HepG2 (cell line): ENCODE data around the gene BMAL1. TPM values are rescaled to one million over a fixed set of nuclear protein-coding genes. Genes with fewer than 3 reads are reported as not detected.

ENCODE experiments used
- ATAC-seq: fragments of 200-7000 bp; cut with Tn5 transposase; 3 replicates; pipeline ENCODE4 v1.9.1; 2020; ENCODE audit warnings: mild to moderate bottlenecking, moderate library complexity
- BruUV-seq: library from RNA; stranded (reverse); fragments of 400-500 nt; replicated peaks from 2 replicates; lab custom pipeline; 2021; lab: Mats Ljungman, UMichigan
- CTCF ChIA-PET: fragments of 300-600 bp; formaldehyde crosslinking; extraction: SDS; loops from one replicate; lab custom pipeline; 2021; ENCODE audit warnings: low total read pairs, inconsistent platforms, low intra/inter-chr PET ratio; lab: Yijun Ruan, JAX
- POLR2A ChIA-PET: fragments of 350-600 bp; sonication (Branson Sonifier 250); formaldehyde crosslinking; loops from one replicate; lab custom pipeline; 2020; ENCODE audit warnings: antibody characterized with exemption, inconsistent platforms; lab: Yijun Ruan, JAX
- DNase-seq: peaks from one replicate; pipeline ENCODE4 v3.0.0-alpha.2; 2015; ENCODE audit warnings: low spot score
- FAIRE-seq: peaks from 3 replicates; lab custom pipeline; 2011; peaks lifted over from hg19 to GRCh38; lab: Jason Lieb, UNC
- H2AFZ ChIP-seq: one replicate; pipeline ENCODE4 v1.6.1; 2011; ENCODE audit warnings: low read length, inconsistent platforms
- H3K27ac ChIP-seq: fragments of 300-600 bp; 3 replicates; pipeline ENCODE4 v1.8.0; 2011; ENCODE audit warnings: mixed run types, mild to moderate bottlenecking, mixed read lengths, low read length, inconsistent platforms; ENCODE audit not compliant: insufficient read depth; ENCODE audit errors: extremely low read length
- H3K27me3 ChIP-seq, 2 experiments: fragments of 200-600 bp in 1 of 2; 2 replicates in 1 of 2; 3 replicates in 1 of 2; pipeline versions ENCODE4 v1.6.0 to v1.8.0; 2011; ENCODE audit warnings: low read length in 2 of 2, mild to moderate bottlenecking in 2 of 2, moderate library complexity in 2 of 2, inconsistent platforms in 1 of 2; ENCODE audit not compliant: insufficient read depth in 2 of 2, control insufficient read depth in 1 of 2
- H3K36me3 ChIP-seq, 2 experiments: fragments of 200-600 bp in 1 of 2; replicated peaks in 1 of 2; 2 replicates in 1 of 2; 3 replicates in 1 of 2; pipeline versions ENCODE4 v1.5.1 to v1.8.0; 2011; ENCODE audit warnings: low read length in 2 of 2, inconsistent platforms in 1 of 2; ENCODE audit not compliant: insufficient read depth in 2 of 2, control insufficient read depth in 1 of 2
- H3K4me1 ChIP-seq: 2 replicates; pipeline ENCODE4 v1.5.1; 2012; ENCODE audit warnings: low read length, inconsistent platforms; ENCODE audit not compliant: insufficient read depth
- H3K4me2 ChIP-seq: 2 replicates; pipeline ENCODE4 v1.6.0; 2011; ENCODE audit warnings: low read depth, low read length, inconsistent platforms
- H3K4me3 ChIP-seq, 3 experiments: fragments of 200-600 bp in 1 of 3; sonication (generic), shearing (Covaris generic) in 1 of 3; replicated peaks in 1 of 3; 2 replicates each; pipeline ENCODE4 v1.5.1; 2011 to 2016; ENCODE audit warnings: low read length in 3 of 3, inconsistent platforms in 2 of 3, low read depth in 2 of 3, mild to moderate bottlenecking in 2 of 3, control low read depth in 1 of 3, mixed read lengths in 1 of 3; ENCODE audit not compliant: insufficient read depth in 1 of 3
- H3K79me2 ChIP-seq: one replicate; pipeline ENCODE4 v1.6.1; 2011; ENCODE audit warnings: low read length, inconsistent platforms; ENCODE audit not compliant: insufficient read depth
- H3K9ac ChIP-seq: 2 replicates; pipeline ENCODE4 v1.6.0; 2011; ENCODE audit warnings: mild to moderate bottlenecking, low read depth, low read length, inconsistent platforms; ENCODE audit not compliant: insufficient read depth
- H3K9me3 ChIP-seq: 2 replicates; pipeline ENCODE4 v1.5.1; 2012; ENCODE audit warnings: mild to moderate bottlenecking, low read length
- H4K20me1 ChIP-seq: 2 replicates; pipeline ENCODE4 v1.6.0; 2011; ENCODE audit warnings: inconsistent platforms, mild to moderate bottlenecking, low read length, moderate library complexity; ENCODE audit not compliant: insufficient read depth
- CBX2 ChIP-seq, 2 experiments: fragments of 200-600 bp in 1 of 2; sonication (generic); formaldehyde crosslinking in 1 of 2; IDR thresholded peaks; 2 replicates each; pipeline versions ENCODE4 v1.7.0 to v1.8.1; 2018 to 2022; ENCODE audit warnings: low read depth in 2 of 2, low read length in 1 of 2, mild to moderate bottlenecking in 1 of 2, missing genetic modification reagents in 1 of 2
- GFI1 ChIP-seq: sonication (generic); formaldehyde crosslinking; IDR thresholded peaks from 2 replicates; pipeline ENCODE4 v1.5.0; 2020; ENCODE audit warnings: missing genetic modification reagents, mild to moderate bottlenecking, borderline replicate concordance
- HNF4A ChIP-seq: sonication (generic); formaldehyde crosslinking; IDR thresholded peaks from 2 replicates; pipeline ENCODE4 v1.4.0; 2020; ENCODE audit warnings: missing genetic modification reagents
- JUNB ChIP-seq: sonication (generic); formaldehyde crosslinking; IDR thresholded peaks from 2 replicates; pipeline ENCODE4 v1.8.0; 2022; ENCODE audit warnings: missing genetic modification reagents, mild to moderate bottlenecking, borderline replicate concordance
- SALL1 ChIP-seq: sonication (generic); formaldehyde crosslinking; IDR thresholded peaks from 2 replicates; pipeline ENCODE4 v1.8.0; 2022; ENCODE audit warnings: mild to moderate bottlenecking, missing genetic modification reagents
- SKI ChIP-seq: fragments of 450-650 bp; IDR thresholded peaks from one replicate; pipeline ENCODE4 v1.6.1; 2018; ENCODE audit warnings: mild to moderate bottlenecking; ENCODE audit not compliant: partially characterized antibody
- SNAPC5 ChIP-seq: sonication (generic); formaldehyde crosslinking; IDR thresholded peaks from 2 replicates; pipeline ENCODE4 v1.8.1; 2023; ENCODE audit warnings: mild to moderate bottlenecking, missing genetic modification reagents, borderline replicate concordance
- TARDBP ChIP-seq: sonication (generic); formaldehyde crosslinking; IDR thresholded peaks from 2 replicates; pipeline ENCODE4 v1.8.0; 2022; ENCODE audit warnings: mild to moderate bottlenecking, missing genetic modification reagents
- TGIF2 ChIP-seq: IDR thresholded peaks from 2 replicates; pipeline ENCODE4 v1.6.1; 2016; ENCODE audit warnings: control low read depth, missing compliant biosample characterization
- ZBTB46 ChIP-seq: sonication (generic); formaldehyde crosslinking; IDR thresholded peaks from 2 replicates; pipeline ENCODE4 v1.4.0; 2020; ENCODE audit warnings: mild to moderate bottlenecking, missing genetic modification reagents, borderline replicate concordance
- ZBTB49 ChIP-seq: sonication (generic); formaldehyde crosslinking; IDR thresholded peaks from 2 replicates; pipeline ENCODE4 v1.4.0; 2020; ENCODE audit warnings: missing genetic modification reagents, borderline replicate concordance
- ZNF337 ChIP-seq: sonication (generic); formaldehyde crosslinking; IDR thresholded peaks from 2 replicates; pipeline ENCODE4 v1.5.1; 2020; ENCODE audit warnings: missing genetic modification reagents, low read depth, mild to moderate bottlenecking, borderline replicate concordance
- ZNF546 ChIP-seq: sonication (generic); formaldehyde crosslinking; conservative IDR thresholded peaks from 2 replicates; pipeline ENCODE4 v1.8.1; 2023; ENCODE audit warnings: mild to moderate bottlenecking, missing genetic modification reagents
- ZNF652 ChIP-seq: IDR thresholded peaks from 2 replicates; pipeline ENCODE4 v1.6.1; 2016; ENCODE audit warnings: low read depth, borderline replicate concordance
- ZNF724P ChIP-seq: sonication (generic); formaldehyde crosslinking; IDR thresholded peaks from 2 replicates; pipeline ENCODE4 v1.8.0; 2022; ENCODE audit warnings: missing genetic modification reagents, borderline replicate concordance
- ZSCAN5A ChIP-seq: sonication (generic); formaldehyde crosslinking; IDR thresholded peaks from 2 replicates; pipeline ENCODE4 v1.8.0; 2022; ENCODE audit warnings: mild to moderate bottlenecking, missing genetic modification reagents, borderline replicate concordance
- WGBS: methylation state at CpG from one replicate; pipeline ENCODE4 v1.1.6; 2017; ENCODE audit warnings: low lambda C conversion rate; 5-methylcytosine and 5-hydroxymethylcytosine counted together
- in situ Hi-C: cut with HindIII; loops from 2 replicates; pipeline ENCODE4 v1.10.0; 2017; ENCODE audit warnings: low pct_unique_long_range_greater_than_20kb; ENCODE audit not compliant: extremely low pct_ligation_motif_present
- intact Hi-C: fragments of 100-400 bp; cut with micrococcal nuclease; formaldehyde crosslinking; loops from one replicate; pipeline ENCODE4 v1.10.0; 2022; ENCODE audit not compliant: unreplicated experiment
- polyA plus RNA-seq, 8 experiments: library from polyadenylated mRNA; depleted of rRNA in 3 of 8; stranded (reverse) in 7 of 8; unstranded in 1 of 8; fragments of >200 nt; fragmentation: Illumina TruSeq in 4 of 8; extraction: Trizol in 4 of 8; gene quantifications; 2 replicates each; pipeline versions ENCODE4 v1.2.1 to v1.2.3, GENCODE V29; 2011 to 2016; ENCODE audit warnings: low read depth in 4 of 8, missing spikeins in 1 of 8, mixed read lengths in 1 of 8; ENCODE audit not compliant: insufficient read depth in 1 of 8
- total RNA-seq, 5 experiments: library from RNA; depleted of rRNA; stranded (reverse); fragments of >200 nt; fragmentation: Illumina TruSeq; extraction: Trizol; gene quantifications; 2 replicates each; pipeline ENCODE4 v1.2.3, GENCODE V29; 2016; ENCODE audit warnings: low read depth in 1 of 5

Gene BMAL1
- total and polyA plus RNA-seq, 2 of the 13 experiments (the other 11 are each of a cell fraction or from before 2014, with no cell fraction given): 4.5 to 4.8 TPM

- TF ChIP-seq CBX2 (IDR thresholded peaks at IDR 0.05; ENCODE audit: low read depth, low read length): no peak
- no peak for TF ChIP-seq CBX2 (CRISPR knock-in tag; IDR thresholded peaks at IDR 0.05; ENCODE audit: low read depth)
Observed at GRCh38 chr11:13260201-13260962, 17.2 kb upstream of the BMAL1 start (continued).

- H3K4me1 ChIP-seq: peaks cover 10% of the 10 kb centered on the region; the same call in 1 of the 2 replicates
- ChIA-PET CTCF (no interaction called here), POLR2A (no interaction called here)
- no peaks in the 10 kb centered on the region for H4K20me1 ChIP-seq
- WGBS: 67% methylated on average over 13 of the region's 16 CpGs
- peaks cover 1 to 18% of the 10 kb centered on the region in 2 experiments; a peak in 4 of 5 replicates for H3K27me3 ChIP-seq
- DNase-seq (no peak), FAIRE-seq (no peak), ATAC-seq (no peak)
- no peak overlapping the region for H3K4me3 ChIP-seq
- no peaks in the 10 kb centered on the region for H3K9me3 ChIP-seq
- intact Hi-C loops (no loop called here), in situ Hi-C loops (no loop called here)
- no TSS peak for BruUV-seq
- H3K4me2 ChIP-seq: no peak overlapping the region
- H3K27ac ChIP-seq: no peak overlapping the region
- no peaks in the 10 kb centered on the region for H3K79me2 ChIP-seq
- H2AFZ ChIP-seq: no peak overlapping the region
- H3K36me3 ChIP-seq: no peaks in the 10 kb centered on the region
- H3K9ac ChIP-seq: no peak overlapping the region
- TF ChIP-seq JUNB (CRISPR knock-in tag) (no peak), GFI1 (CRISPR knock-in tag) (no peak), ZNF546 (CRISPR knock-in tag) (no peak), ZNF724P (CRISPR knock-in tag) (no peak), SALL1 (CRISPR knock-in tag) (no peak), ZNF337 (CRISPR knock-in tag) (no peak), ZSCAN5A (CRISPR knock-in tag) (no peak), TARDBP (CRISPR knock-in tag) (no peak), SNAPC5 (CRISPR knock-in tag) (no peak), TGIF2 (CRISPR knock-in tag) (no peak), ZNF652 (no peak), HNF4A (CRISPR knock-in tag) (no peak), ZBTB49 (CRISPR knock-in tag) (no peak), ZBTB46 (no peak), SKI (no peak)
Observed at GRCh38 chr11:13260963-13261588, 16.5 kb upstream of the BMAL1 start.
